CD4-positive, alpha-beta T cell (primary cell): Measurements from ENCODE around the gene SOHLH2. TPM values are rescaled to one million over a fixed set of nuclear protein-coding genes. Genes with fewer than 3 reads are reported as not detected.

Experiments used
- ATAC-seq: fragments of 200-7000 bp; cut with Tn5 transposase; one replicate; pipeline ENCODE4 v1.10.0; 2022; ENCODE audit warnings: mild to moderate bottlenecking; ENCODE audit not compliant: poor library complexity
- CTCF ChIA-PET: fragments of 350-600 bp; sonication (Branson Sonifier 250); formaldehyde crosslinking; loops from one replicate; lab custom pipeline; 2021; ENCODE audit warnings: antibody characterized with exemption, inconsistent platforms; lab: Charles Lee
- POLR2A ChIA-PET: fragments of 350-600 bp; sonication (Branson Sonifier 250); formaldehyde crosslinking; loops from one replicate; lab custom pipeline; 2021; ENCODE audit warnings: antibody characterized with exemption, inconsistent platforms; lab: Charles Lee
- DNase-seq, 14 experiments: peaks; one replicate each; pipeline ENCODE4 v3.0.0-alpha.2; 2013 to 2020; ENCODE audit warnings: mixed read lengths in 2 of 14
- H3K27ac ChIP-seq, 2 donors: one replicate each; pipeline versions ENCODE4 v1.5.1 to v1.7.0; 2013; ENCODE audit warnings: low read length in 2 of 2, low read depth in 1 of 2, mild to moderate bottlenecking in 1 of 2
- H3K27me3 ChIP-seq, 2 experiments: 1 replicate in 1 of 2; 2 replicates in 1 of 2; pipeline versions ENCODE4 v1.6.1 to v1.7.0; 2013; ENCODE audit warnings: low read length in 2 of 2, control low read depth in 1 of 2, mild to moderate bottlenecking in 1 of 2, moderate library complexity in 1 of 2; ENCODE audit not compliant: insufficient read depth in 2 of 2, control insufficient read depth in 1 of 2
- H3K36me3 ChIP-seq: one replicate; pipeline ENCODE4 v1.6.1; 2013; ENCODE audit warnings: low read length, control low read depth; ENCODE audit not compliant: insufficient read depth
- H3K4me1 ChIP-seq: one replicate; pipeline ENCODE4 v1.6.1; 2013; ENCODE audit warnings: low read length, control low read depth; ENCODE audit not compliant: insufficient read depth
- H3K4me3 ChIP-seq: one replicate; pipeline ENCODE4 v1.5.1; 2013; ENCODE audit warnings: mild to moderate bottlenecking, low read length, moderate library complexity
- H3K9me3 ChIP-seq, 2 experiments: 1 replicate in 1 of 2; 2 replicates in 1 of 2; pipeline versions ENCODE4 v1.6.1 to v1.7.0; 2013; ENCODE audit warnings: low read length in 2 of 2, mild to moderate bottlenecking in 2 of 2, control low read depth in 1 of 2, moderate library complexity in 1 of 2; ENCODE audit not compliant: control insufficient read depth in 1 of 2, insufficient read depth in 1 of 2
- H3K27ac Mint-ChIP-seq: one replicate; pipeline ENCODE4 v1.8.0; 2020; ENCODE audit warnings: mixed read lengths
- H3K27me3 Mint-ChIP-seq: one replicate; pipeline ENCODE4 v1.8.0; 2021; ENCODE audit warnings: mixed read lengths
- H3K36me3 Mint-ChIP-seq: one replicate; pipeline ENCODE4 v1.8.0; 2021; ENCODE audit warnings: low read depth, mixed read lengths
- H3K4me1 Mint-ChIP-seq: one replicate; pipeline ENCODE4 v1.8.0; 2021; ENCODE audit warnings: low read depth, mixed read lengths
- H3K4me3 Mint-ChIP-seq: one replicate; pipeline ENCODE4 v1.8.0; 2020; ENCODE audit warnings: mild to moderate bottlenecking, mixed read lengths
- H3K9me3 Mint-ChIP-seq: one replicate; pipeline ENCODE4 v1.8.0; 2020; ENCODE audit warnings: mixed read lengths
- CTCF ChIP-seq: fragments of 200-600 bp; IDR thresholded peaks from one replicate; pipeline ENCODE4 v1.8.0; 2022; ENCODE audit warnings: antibody characterized with exemption, mild to moderate bottlenecking
- intact Hi-C, 2 experiments: fragments of 100-400 bp; cut with DNase I in 1 of 2; cut with micrococcal nuclease in 1 of 2; formaldehyde crosslinking; loops; one replicate each; pipeline versions ENCODE4 v1.15.1 to v1.9.0; 2023 to 2025; cut with DNase I, micrococcal nuclease
- total RNA-seq, 174 experiments: library from RNA in 2 of 174; stranded (reverse) in 2 of 174; gene quantifications; one replicate each; pipeline ENCODE4 v1.2.3 and lab custom pipeline; 2021 to 2026

SOHLH2 gene
- total RNA-seq, 2 experiments from 2014 or later = not detected

- Mint-ChIP-seq H3K36me3 (no peaks in the 10 kb centered on the region), H3K4me3 (no peak overlapping the region), H3K27me3 (no peaks in the 10 kb centered on the region), H3K27ac (no peak overlapping the region), H3K9me3 (no peaks in the 10 kb centered on the region), H3K4me1 (no peaks in the 10 kb centered on the region)
- no peak for DNase-seq
- no peak for TF ChIP-seq CTCF
- no peaks in the 10 kb centered on the region for H3K4me1 ChIP-seq
- no peak overlapping the region for H3K4me3 ChIP-seq
- ChIA-PET CTCF (no interaction called here), POLR2A (no interaction called here)
- H3K36me3 ChIP-seq = no peaks in the 10 kb centered on the region
- intact Hi-C loops = no loop called here
- no peak overlapping the region for H3K27ac ChIP-seq
- no peak for ATAC-seq
- H3K9me3 ChIP-seq = no peaks in the 10 kb centered on the region
- H3K27me3 ChIP-seq = no peaks in the 10 kb centered on the region
Observed at GRCh38 chr13:36244073-36244472, 29.7 kb upstream of the SOHLH2 start.

GRCh38 chr13:36242761-36243160 lies 28.4 kb upstream of the SOHLH2 start:
- Mint-ChIP-seq H3K27ac (no peak overlapping the region), H3K4me1 (no peaks in the 10 kb centered on the region), H3K4me3 (no peak overlapping the region), H3K9me3 (no peaks in the 10 kb centered on the region), H3K36me3 (no peaks in the 10 kb centered on the region), H3K27me3 (no peaks in the 10 kb centered on the region)
- no peaks in the 10 kb centered on the region for H3K9me3 ChIP-seq
- no peaks in the 10 kb centered on the region for H3K4me1 ChIP-seq
- no peaks in the 10 kb centered on the region for H3K36me3 ChIP-seq
- ChIA-PET CTCF (no interaction called here), POLR2A (no interaction called here)
- intact Hi-C loops = no loop called here
- no peak for ATAC-seq
- H3K27me3 ChIP-seq = no peaks in the 10 kb centered on the region
- H3K4me3 ChIP-seq = no peak overlapping the region
- TF ChIP-seq CTCF = no peak
- no peak overlapping the region for H3K27ac ChIP-seq
- no peak for DNase-seq

- H3K36me3 ChIP-seq = no peaks in the 10 kb centered on the region
- CTCF ChIA-PET = no interaction called here
- no peak for TF ChIP-seq CTCF
- no peaks in the 10 kb centered on the region for H3K36me3 Mint-ChIP-seq
- POLR2A ChIA-PET = no interaction called here
- intact Hi-C loops = no loop called here
- H3K27ac Mint-ChIP-seq = no peak overlapping the region
- DNase-seq (no peak), ATAC-seq (no peak)
- H3K27ac ChIP-seq = no peak overlapping the region
- H3K4me3 ChIP-seq = no peak overlapping the region
- no peaks in the 10 kb centered on the region for H3K27me3 ChIP-seq
- no peaks in the 10 kb centered on the region for H3K4me1 ChIP-seq
- peaks cover 7 to 10% of the 10 kb centered on the region in 2 experiments for H3K9me3 ChIP-seq
- no peak overlapping the region for H3K4me3 Mint-ChIP-seq
- H3K4me1 Mint-ChIP-seq = no peaks in the 10 kb centered on the region
- H3K9me3 Mint-ChIP-seq = peaks cover 8% of the 10 kb centered on the region
- no peaks in the 10 kb centered on the region for H3K27me3 Mint-ChIP-seq
Observed at GRCh38 chr13:36231236-36231635, 16.9 kb upstream of the SOHLH2 start.
